HUDEP-2 (cell line): ENCODE measurements around the gene PHC3.
"Not testable (repeated sequence)": the region's sequence is repeated elsewhere in the genome, so short reads cannot be mapped to it uniquely, and the experiment has no call there.

Experiments
- DNase-seq, 76 experiments: peaks; one replicate each; lab custom pipeline; 2025; ENCODE audit not compliant: unreplicated experiment in 76 of 76; lab: John Stamatoyannopoulos, UW

The PHC3 gene

DNA sequence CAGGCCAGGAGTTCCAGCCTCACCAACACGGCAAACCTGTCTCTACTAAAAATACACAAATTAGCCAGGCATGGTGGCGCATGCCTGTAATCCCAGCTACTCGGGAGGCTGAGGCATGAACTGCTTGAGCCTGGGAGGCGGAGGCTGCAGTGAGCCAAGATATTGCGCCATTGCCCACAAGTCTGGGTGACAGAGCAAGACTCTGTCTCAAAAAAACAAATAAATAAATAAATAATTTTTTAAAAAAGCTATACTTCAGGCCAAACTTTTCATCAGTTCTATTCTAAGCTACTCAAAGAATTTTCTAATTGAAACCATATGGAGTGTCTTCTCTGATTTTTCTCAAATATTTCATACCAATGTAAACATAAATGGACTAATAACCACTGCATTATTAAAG lies 43.5 kb downstream of the PHC3 start:
- DNase-seq: no peak

DNA sequence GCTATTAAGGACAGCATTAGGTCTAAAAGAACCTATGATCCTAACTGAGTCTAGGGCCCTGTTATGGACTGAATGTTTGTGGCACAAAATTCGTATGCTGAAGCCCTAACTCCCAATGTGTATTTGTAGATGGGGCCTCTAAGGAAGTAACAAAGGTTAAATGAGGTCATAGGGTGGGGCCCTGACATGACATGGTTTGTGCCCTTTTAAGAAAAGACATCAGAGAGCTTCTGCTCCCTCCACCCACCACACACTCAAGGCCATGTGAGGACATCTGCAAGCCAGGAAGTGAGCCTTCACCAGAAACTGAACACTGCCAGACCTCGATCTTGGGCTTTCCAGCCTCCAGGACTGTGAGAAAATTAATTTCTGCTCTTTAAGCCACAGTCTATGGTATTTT lies 49.2 kb downstream of the PHC3 start:
- DNase-seq: peak in 17 of 76 experiments; percentile 1 to 41 (median 15)

DNA sequence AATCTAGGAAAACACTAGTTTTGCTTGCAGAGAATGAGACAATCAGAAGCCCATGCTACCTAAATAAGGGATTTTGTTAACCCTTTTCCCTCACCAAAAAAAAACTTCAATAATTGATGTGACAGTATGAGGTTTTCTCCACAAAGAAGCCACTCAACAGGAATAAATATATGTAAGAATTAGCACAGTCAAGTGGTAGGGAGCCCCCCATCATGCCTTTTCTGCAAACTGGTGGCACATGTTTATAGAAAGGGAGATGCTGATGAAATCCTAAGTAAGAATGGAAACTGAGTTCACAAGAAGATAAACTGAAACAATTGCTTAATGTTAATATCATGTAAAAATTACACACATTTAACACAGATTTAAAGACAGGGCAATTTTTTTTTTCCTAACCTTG lies 51.0 kb downstream of the PHC3 start:
- no peak for DNase-seq

DNA sequence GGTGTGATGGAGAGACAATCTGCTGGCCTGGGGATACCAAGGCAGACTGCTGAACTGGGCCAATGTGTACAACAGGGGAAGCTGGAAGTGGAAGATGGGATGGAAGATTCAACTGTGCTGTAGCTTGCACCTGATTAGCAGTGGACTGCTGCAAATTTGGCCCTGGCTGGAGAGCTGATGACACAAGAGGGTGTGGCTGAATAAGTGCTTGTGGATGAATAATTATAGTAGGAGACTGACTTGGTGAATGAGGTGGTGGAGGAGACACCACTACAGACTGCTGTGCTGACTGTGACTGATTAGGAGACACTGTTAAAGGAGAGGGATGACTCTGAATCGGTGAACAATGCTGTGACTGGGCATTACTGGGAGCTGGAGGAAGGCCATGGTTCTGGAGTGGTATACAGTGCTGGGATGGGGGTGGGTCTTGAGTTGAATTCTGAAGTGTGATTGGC lies 52.5 kb downstream of the PHC3 start:
- DNase-seq: peak in 18 of 76 experiments; percentile 1 to 41 (median 16)

DNA sequence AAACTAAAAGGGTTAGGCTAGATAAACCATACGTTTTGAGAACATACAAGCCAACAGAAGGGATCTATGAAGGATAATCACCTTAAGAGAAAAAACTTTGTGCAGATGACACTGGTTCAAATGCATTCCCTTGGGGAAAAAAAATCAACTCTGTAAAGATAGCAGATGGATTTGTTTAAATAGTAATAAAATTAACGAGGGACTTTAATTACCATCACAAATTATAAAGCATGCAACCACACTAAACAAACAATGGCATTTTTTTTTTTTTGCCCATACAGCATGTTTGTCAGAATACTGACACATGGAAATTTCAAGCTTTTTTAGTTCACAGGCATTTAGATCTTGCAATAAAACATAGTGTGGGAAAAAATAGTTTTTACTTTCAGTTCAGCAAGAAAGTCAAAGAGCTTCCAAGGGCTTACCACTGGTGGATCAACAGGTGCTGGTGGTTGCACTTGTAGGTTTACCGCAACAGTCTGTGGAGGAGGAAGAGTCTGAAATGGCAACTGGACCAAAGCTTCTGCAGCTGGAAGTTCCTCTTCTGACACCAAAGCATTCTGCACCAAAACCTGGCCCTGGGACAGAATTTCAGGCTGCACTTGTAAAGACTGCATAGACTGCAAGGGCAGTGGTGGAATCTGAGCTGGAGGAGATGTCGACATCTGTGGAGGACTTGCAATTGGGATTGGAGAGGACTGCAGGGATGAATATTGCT lies 53.1 kb downstream of the PHC3 start:
- DNase-seq: no peak

DNA sequence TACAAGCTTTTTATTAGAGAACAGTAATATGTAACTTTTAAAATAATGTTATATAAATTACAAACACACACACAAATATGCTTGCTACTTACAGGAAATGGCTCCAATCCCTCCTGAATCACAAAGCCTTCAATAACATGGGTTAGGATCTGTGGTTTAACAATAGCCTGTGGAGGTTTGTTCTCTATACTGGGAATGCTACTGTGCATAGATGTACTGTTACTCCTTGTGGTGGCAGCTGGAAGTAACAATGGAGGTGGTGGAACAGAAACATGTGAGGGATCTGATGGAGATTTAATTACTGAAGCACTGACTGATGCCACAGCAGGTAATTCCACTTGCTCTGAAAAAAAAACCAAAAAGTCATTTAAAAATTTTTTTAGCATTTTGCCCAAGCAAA lies 64.4 kb downstream of the PHC3 start:
- DNase-seq: peak in 1 of 76 experiments; percentile 3

DNA sequence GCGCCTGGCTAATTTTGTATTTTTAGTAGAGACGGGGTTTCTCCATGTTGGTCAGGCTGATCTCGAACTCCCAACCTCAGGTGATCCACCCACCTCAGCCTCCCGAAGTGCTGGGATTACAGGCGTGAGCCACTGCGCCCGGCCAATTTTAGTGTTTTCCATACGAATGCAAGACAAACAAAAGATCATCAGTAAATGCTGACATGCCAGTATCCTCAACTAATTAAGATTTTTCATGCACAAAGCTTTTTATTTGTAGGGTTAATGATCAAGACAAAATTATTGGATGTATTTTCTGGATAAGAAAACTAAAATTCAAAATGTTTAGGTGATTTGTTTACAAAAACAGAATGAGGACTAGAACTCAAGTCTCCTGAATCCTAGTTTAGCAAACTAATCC lies 67.4 kb downstream of the PHC3 start:
- not testable (repeated sequence) for DNase-seq

DNA sequence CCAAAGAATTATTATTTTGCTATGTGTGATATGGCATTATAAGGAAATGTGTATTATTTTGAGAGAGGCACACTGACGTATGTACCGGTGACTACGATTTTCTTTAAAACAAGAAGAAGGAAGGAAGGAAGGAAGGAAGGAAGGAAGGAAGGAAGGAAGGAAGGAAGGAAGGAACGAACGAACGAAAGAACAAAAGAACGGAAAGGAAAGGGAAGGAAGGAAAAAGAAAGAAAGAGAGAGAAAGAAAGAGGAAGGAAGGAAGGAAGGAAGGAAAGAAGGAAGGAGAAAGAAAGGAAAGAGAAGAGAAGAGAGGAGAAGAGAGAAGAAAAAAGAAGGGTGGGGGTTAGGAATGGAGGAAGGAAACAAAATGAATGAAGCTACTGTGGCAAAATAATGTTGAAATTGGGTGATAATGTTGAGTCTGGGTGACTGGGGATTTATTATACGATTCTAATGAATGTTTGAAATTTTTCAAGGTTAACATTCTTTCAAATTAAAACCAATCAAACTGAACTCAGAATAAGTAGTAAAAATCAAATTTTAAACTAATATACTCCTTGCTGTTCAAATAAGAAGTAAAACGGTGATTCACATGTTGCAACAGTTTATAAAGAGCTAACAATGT lies 70.3 kb downstream of the PHC3 start:
- DNase-seq: no peak

DNA sequence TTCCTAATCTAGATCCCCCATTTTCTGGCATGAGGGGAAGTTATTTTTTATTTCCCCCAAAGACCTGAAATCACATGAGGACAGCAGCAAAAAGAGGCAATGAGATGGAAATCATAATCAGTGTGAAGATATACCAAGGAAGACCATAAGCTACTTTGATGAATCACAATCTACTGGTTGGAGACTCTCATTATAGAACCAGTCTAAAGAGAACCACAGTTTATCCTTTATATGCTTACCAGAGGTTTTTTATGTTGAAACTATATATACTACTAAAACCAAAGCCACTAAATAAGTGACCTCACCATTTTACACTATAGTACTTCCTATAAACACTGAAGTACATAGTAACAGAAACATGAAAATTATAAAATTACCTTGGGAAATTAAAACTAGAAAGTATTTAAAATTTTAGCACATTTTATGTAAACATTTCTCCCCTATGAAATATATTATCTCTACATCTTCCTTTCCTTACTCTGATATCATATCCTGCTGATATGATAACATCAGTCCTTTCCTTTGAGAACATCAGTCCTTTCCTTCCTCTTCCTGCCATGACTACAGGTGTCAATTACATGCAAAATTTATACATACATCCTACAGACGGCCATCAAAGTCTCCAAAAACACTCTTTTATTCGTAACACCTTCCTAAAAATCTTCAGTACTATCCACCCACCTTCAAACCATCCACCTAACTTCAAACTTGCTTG lies 71.8 kb downstream of the PHC3 start:
- no peak for DNase-seq

DNA sequence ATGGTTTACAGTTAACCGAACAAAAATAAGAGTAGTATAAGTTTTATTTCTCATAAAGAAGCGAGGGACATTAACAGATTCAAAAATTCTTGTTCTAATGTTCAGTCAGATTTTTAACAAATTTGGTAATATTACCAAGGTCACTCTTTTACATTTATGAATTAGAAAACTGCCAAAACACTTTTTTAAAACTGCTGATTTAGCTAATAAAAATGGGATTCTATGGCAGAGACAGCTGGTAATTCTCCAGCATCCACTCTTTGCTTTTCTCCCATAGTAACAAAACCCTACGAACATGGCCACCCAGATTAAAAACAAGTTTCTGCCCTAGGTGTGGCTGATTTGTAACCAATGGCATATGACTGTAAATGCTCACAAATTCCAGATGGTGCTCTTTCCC lies 72.6 kb downstream of the PHC3 start:
- DNase-seq: no peak

DNA sequence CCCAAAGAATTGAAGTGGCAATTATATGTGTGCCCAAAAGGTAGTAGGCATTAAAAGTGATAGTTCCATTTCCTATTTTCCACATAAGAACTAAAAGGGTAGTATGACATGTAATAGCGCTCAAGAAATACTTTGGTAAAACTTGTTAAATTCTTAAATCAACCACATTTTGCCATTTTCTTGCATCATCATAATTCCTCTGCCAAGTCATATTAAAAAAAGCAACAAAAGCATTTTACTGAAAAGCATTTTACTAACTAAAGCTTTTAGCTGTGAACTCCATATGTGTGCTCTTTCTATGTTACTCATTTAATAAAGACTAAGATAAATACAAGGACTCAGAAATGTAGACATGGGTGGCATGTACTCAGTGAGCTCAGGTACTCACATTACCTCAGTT lies 73.6 kb downstream of the PHC3 start:
- DNase-seq: no peak

DNA sequence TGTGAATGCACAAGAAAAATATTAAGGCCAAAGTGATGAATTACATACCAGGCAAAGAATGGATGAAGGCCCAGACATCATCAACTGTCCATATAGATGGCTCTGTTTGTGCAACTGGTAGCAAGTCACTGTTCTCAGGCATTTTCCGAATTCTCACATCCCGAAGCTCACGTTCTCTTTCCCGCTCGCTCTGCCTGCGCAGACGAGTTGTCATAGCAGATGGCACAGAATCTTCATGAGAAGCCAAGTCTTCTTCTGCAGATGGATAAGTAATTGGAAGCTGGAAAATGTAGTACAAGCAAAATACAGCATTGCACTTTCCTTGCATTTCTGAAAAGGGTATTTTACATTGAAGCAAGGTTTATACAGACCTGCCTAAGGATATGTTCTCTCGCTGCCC lies 79.1 kb downstream of the PHC3 start:
- DNase-seq: no peak

DNA sequence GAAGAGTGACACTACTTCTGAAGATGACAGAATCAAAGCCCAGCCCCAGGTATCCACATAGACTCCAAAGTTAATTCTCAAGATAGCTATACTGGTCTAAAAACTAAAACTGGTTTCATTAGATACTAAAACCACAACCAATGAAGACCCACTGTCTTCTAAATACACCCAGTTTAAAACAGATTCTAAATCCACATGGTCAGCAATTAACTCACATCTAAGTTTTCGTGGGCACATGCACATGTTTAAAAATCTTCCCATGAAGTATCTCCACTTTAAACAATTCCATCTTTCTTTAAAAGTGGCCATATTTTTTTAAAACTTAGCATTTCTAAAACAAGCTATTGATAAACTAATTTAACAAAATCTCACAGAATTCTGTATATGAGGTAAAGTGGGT lies 80.6 kb downstream of the PHC3 start:
- DNase-seq: no peak

DNA sequence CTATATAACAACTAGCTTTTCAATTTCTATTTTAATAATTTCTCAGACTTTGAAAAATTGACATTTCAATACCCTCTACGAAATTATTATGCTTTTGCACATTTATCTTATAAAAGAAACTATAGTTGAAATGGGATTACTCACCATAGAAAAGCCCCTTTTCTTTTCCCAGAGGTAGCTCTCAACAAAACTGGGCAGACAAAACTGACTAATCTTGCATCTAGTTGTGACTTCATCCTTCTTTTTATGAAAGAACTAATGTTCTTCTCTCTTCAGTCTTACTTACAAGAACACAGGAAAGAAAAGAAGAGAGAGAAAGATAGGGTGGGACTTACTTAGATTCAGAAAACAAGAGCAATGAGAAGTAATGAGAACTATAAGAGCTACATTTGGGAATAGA lies 82.8 kb downstream of the PHC3 start:
- DNase-seq: no peak

DNA sequence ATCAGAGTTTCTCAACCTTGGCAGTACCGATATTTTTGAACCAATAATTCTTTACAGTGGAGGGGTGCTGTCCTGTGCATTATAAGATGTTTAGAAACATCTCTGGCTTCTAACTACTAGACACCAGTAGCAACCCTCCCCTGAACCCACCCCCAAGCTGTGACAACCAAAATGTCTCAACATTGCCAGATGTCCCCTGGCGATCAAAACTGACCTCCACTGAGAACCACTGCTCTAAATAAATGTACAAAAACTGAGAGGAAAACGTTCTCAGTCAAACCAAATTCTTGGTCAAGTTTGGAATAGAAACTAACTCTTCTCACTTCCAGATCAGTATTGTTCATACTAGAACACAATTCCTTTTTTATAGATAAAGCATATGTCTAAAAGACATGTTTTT lies 85.2 kb downstream of the PHC3 start:
- DNase-seq: no peak

DNA sequence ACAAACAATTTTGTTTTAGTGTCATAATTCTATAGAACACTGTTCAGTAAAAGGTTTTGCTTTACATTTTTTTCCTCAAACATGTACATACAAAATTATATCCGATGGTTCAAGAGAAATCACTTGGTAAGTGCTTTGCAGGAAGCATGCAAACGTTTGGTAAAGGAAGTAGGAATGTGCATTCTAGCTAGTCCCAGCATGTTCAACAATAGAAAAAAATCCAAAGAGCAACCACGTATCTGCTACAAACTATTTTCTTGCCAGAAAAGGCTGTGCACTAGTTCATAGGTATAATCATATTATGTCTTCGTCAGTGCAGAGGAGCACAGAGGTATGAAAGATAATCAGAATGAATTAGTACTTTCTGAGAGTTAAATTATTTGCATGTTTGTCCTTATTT lies 85.8 kb downstream of the PHC3 start:
- no peak for DNase-seq

DNA sequence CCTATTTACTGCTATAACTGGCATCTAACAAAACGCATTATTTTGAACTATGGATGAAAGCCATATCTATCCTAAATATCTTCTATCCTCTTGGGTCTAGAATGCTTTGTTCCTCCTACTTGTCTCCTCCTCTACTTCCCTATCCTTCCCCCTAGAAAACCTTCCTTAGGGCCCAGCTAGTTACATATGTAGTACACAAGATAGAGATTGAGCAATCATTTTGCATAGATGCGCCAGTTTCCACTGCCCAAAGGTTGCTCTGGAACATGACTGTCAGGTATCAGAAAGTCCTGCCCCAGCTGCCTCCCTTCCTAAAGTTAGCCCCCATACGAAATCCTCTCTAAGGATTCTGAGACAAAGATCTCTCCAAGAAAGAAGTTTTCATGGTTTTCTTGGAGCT lies 88.6 kb downstream of the PHC3 start:
- DNase-seq: no peak

DNA sequence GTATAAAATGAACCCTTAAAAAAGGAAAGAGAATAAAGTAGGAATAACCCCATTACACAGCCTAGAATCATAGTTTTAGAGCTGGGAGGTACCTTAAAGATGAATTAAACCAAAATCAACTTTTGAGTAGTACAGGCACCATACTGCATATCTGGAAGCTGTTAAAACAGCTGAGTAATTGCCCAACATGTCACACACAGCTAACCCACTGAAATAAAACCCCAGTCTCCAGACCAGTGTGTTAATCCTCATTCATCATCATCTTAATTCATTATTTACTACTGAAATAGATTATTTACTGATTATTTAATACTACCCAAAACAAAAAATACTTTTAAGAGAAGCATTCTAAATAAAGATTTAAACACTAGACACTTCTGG lies 90.9 kb downstream of the PHC3 start:
- no peak for DNase-seq

DNA sequence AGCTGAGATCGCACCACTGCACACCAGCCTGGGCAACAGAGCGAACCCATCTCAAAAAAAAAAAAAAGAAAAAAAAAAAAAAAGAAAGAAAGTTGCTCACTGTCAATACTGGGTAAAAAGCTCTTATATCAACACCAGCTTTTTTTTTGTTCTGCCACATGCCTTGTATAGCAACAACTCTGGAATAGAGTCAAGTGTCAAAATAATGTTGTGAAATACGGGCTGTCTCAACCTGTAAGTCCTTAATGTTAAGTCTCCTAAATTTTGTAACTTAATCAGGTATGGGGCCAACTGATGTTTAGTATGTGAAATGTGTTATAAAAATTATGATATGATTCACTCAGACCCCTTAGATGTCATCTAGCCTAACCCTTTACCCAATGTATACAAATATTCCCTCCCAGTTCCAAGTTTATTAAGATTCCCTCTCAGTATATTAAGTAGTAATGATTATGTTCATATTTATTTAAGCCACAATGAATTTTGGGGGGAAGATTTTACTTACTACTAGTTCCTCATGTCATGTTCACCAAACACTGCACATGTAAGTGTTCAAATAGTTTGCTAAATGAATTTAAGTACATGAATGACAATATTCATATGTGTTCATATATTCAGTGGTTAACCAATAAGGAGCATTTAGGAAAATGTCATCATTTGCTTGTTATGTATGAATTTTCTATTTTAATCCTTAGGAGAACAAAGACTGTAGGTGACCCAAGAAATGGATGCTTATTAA lies 91.5 kb downstream of the PHC3 start:
- DNase-seq: no peak

DNA sequence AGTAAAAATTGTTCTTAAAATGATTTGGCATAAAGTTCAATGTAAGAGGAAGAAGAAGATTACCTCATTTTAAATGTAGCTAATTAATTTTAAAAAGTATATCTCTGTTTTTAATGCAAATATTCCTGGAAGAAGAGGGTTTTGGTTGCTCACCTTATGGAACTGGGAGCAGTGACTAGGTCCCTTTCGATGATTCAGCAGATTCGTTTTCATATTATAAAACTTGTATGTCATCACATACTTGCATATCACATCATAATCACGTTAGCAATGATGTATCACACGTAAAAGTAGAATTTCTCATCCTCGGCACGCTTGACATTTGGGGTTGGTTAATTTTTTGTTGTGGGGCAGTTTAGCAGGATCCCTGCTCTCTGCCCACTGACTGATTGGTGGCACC lies 96.1 kb downstream of the PHC3 start:
- no peak for DNase-seq

DNA sequence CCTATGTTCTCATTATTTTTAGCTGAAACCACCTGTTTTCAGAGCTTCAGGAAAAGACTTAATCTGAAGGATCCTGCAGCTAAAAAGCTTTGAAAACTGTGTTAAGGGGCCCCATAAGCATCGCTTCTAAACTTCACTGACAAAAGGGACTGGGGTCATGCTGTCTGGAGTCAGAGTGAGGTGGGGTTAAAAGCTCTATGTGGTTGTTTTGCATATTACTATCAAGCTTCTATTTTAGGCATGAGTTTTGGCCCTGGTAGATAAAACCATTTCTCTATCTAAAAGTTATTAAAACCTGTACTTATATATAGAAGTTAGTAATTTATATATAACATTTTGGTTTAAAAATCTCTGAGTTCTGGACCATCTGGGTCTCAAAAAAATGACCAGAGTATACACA lies 98.2 kb downstream of the PHC3 start:
- no peak for DNase-seq
